Aorta (tissue), 5 donors: ENCODE results near the gene FPGS. TPM values are rescaled to one million over a fixed set of nuclear protein-coding genes. Genes with fewer than 3 reads are reported as not detected.
"Not testable (repeated sequence)": the region's sequence is repeated elsewhere in the genome, so short reads cannot be mapped to it uniquely, and the experiment has no call there.

Experiments
- ATAC-seq: fragments of 200-7000 bp; cut with Tn5 transposase; one replicate; pipeline ENCODE4 v1.9.1; 2022; ENCODE audit warnings: moderate library complexity; ENCODE audit not compliant: low FRiP score
- DNase-seq, 2 donors: peaks; one replicate each; pipeline ENCODE4 v3.0.0-alpha.2; 2020
- H3K27ac ChIP-seq, 2 donors: one replicate each; pipeline ENCODE4 v1.5.1; 2013; ENCODE audit warnings: low read length in 2 of 2, mild to moderate bottlenecking in 2 of 2, moderate library complexity in 2 of 2, control low read depth in 1 of 2, inconsistent platforms in 1 of 2, low read depth in 1 of 2
- H3K27me3 ChIP-seq, 2 donors: one replicate each; pipeline ENCODE4 v1.6.1; 2013; ENCODE audit warnings: control low read depth in 1 of 2, low read length in 1 of 2, mild to moderate bottlenecking in 1 of 2, moderate library complexity in 1 of 2; ENCODE audit not compliant: insufficient read depth in 2 of 2, control insufficient read depth in 1 of 2
- H3K36me3 ChIP-seq, 2 donors: one replicate each; pipeline ENCODE4 v1.6.1; 2013; ENCODE audit warnings: control low read depth in 1 of 2, low read length in 1 of 2, mild to moderate bottlenecking in 1 of 2; ENCODE audit not compliant: insufficient read depth in 2 of 2, control insufficient read depth in 1 of 2
- H3K4me1 ChIP-seq, 2 donors: one replicate each; pipeline ENCODE4 v1.6.1; 2013; ENCODE audit warnings: low read length in 2 of 2, control low read depth in 1 of 2, mild to moderate bottlenecking in 1 of 2, moderate library complexity in 1 of 2; ENCODE audit not compliant: insufficient read depth in 2 of 2, control insufficient read depth in 1 of 2
- H3K4me3 ChIP-seq, 2 donors: one replicate each; pipeline ENCODE4 v1.5.1; 2013; ENCODE audit warnings: low read length in 2 of 2, control low read depth in 1 of 2, mild to moderate bottlenecking in 1 of 2
- H3K9me3 ChIP-seq: one replicate; pipeline ENCODE4 v1.6.1; 2013; ENCODE audit warnings: mild to moderate bottlenecking, low read length; ENCODE audit not compliant: control insufficient read depth
- WGBS, 2 donors: extraction: QIAGEN DNeasy Blood & Tissue Kit; methylation state at CpG; one replicate each; pipeline ENCODE4 v1.1.7; 2013; 5-methylcytosine and 5-hydroxymethylcytosine counted together
- intact Hi-C, 2 donors: fragments of 100-400 bp; cut with DNase I; formaldehyde crosslinking; loops; one replicate each; pipeline versions ENCODE4 v1.14.2 to v1.15.0; 2022
- polyA plus RNA-seq, 2 donors: library from polyadenylated mRNA; stranded (reverse); fragments of 200-250 nt; gene quantifications; one replicate each; pipeline ENCODE4 v1.2.3, GENCODE V29; 2013
- total RNA-seq, 2 donors: library from RNA; stranded (reverse); fragmentation: NEBNext Ultra II Directional; extraction: Animal tissue kit (Norgen Biotek cat#: 25700); gene quantifications; one replicate each; pipeline ENCODE4 v1.2.1, GENCODE V29; 2021
- donor health status: healthy with polysubstance abuse.
- donor health status: Bipolar disorder and iron deficiency.
- donor health status: DM: no; HTN: no; CAD: no.
- donor health status: DM: no; HTN: no; CAD: no.
- donor health status: DM: yes; HTN: yes; CAD: no.

Gene FPGS
- total and polyA plus RNA-seq, 4 donors = 15.2 to 116 (median 69.8) TPM

- WGBS, 2 donors = 1 to 3% methylated on average over 16 to 17 of the region's 17 CpGs
- H3K36me3 ChIP-seq = no peaks in the 10 kb centered on the region
- intact Hi-C loops = no loop called here
- peak; percentile 90 to 92 for DNase-seq
- H3K4me3 ChIP-seq = no peak overlapping the region
- peaks cover 0 to 3% of the 10 kb centered on the region in 2 donors for H3K4me1 ChIP-seq
- H3K9me3 ChIP-seq = no peaks in the 10 kb centered on the region
- peak; percentile 38 for ATAC-seq
- H3K27me3 ChIP-seq = no peaks in the 10 kb centered on the region
- H3K27ac ChIP-seq = peak overlapping the region; percentile 57 to 96
Observed at GRCh38 chr9:127835991-127836516, 33.4 kb downstream of the FPGS start.

GRCh38 chr9:127836561-127836960 lies 33.9 kb downstream of the FPGS start:
- H3K36me3 ChIP-seq, DNase-seq, intact Hi-C loops, ATAC-seq, H3K27me3 ChIP-seq, H3K9me3 ChIP-seq, H3K4me1 ChIP-seq, H3K4me3 ChIP-seq: not testable (repeated sequence)
- 12 to 17% methylated on average over 3 of the region's 3 CpGs for WGBS, 2 donors
- peak overlapping the region; percentile 57 to 96 for H3K27ac ChIP-seq

GRCh38 chr9:127837346-127837745 lies 34.7 kb downstream of the FPGS start:
- intact Hi-C loops = no loop called here
- no peak for DNase-seq
- ATAC-seq = no peak
- Histone ChIP-seq H3K27me3 (no peaks in the 10 kb centered on the region), H3K9me3 (no peaks in the 10 kb centered on the region), H3K4me3 (no peak overlapping the region), H3K27ac (peak overlapping the region in 1 of 2 donors; percentile 96), H3K36me3 (no peaks in the 10 kb centered on the region), H3K4me1 (peaks cover 0 to 3% of the 10 kb centered on the region in 2 donors)
- 37 to 43% methylated on average over 4 of the region's 4 CpGs for WGBS, 2 donors

- intact Hi-C loops = no loop called here
- DNase-seq (peak; percentile 97 to 98), ATAC-seq (peak; percentile 88)
- WGBS, 2 donors = 24 to 26% methylated on average over 18 of the region's 18 CpGs
- Histone ChIP-seq H3K4me1 (peaks cover 0 to 3% of the 10 kb centered on the region in 2 donors), H3K36me3 (no peaks in the 10 kb centered on the region), H3K9me3 (no peaks in the 10 kb centered on the region), H3K4me3 (no peak overlapping the region), H3K27me3 (no peaks in the 10 kb centered on the region), H3K27ac (peak overlapping the region; percentile 20 to 93)
Observed at GRCh38 chr9:127838375-127839078, 35.8 kb downstream of the FPGS start.

GRCh38 chr9:127841087-127841835 lies 38.6 kb downstream of the FPGS start:
- H3K27me3 ChIP-seq = no peaks in the 10 kb centered on the region
- no peak for DNase-seq

GRCh38 chr9:127844821-127845359 lies 42.2 kb downstream of the FPGS start:
- no peak overlapping the region for H3K4me3 ChIP-seq
- H3K4me1 ChIP-seq = peaks cover 0 to 5% of the 10 kb centered on the region in 2 donors
- peak overlapping the region; percentile 74 to 96 for H3K27ac ChIP-seq
- ATAC-seq (no peak), DNase-seq (peak in 1 of 2 donors; percentile 74)
- WGBS, 2 donors = 13 to 20% methylated on average over 16 of the region's 16 CpGs
- H3K9me3 ChIP-seq = no peaks in the 10 kb centered on the region
- H3K27me3 ChIP-seq = no peaks in the 10 kb centered on the region
- no peaks in the 10 kb centered on the region for H3K36me3 ChIP-seq
- intact Hi-C loops = no loop called here

More at GRCh38 chr9:127841087-127841835, 38.6 kb downstream of the FPGS start:
- Histone ChIP-seq H3K9me3 (no peaks in the 10 kb centered on the region), H3K27ac (peak overlapping the region in 1 of 2 donors; percentile 20), H3K4me3 (no peak overlapping the region), H3K36me3 (no peaks in the 10 kb centered on the region), H3K4me1 (peaks cover 3 to 5% of the 10 kb centered on the region in 2 donors)
- 68 to 73% methylated on average over 15 of the region's 15 CpGs for WGBS, 2 donors
- intact Hi-C loops = no loop called here
- no peak for ATAC-seq

- H3K4me1 ChIP-seq, intact Hi-C loops, DNase-seq, H3K9me3 ChIP-seq, ATAC-seq, H3K27me3 ChIP-seq, H3K36me3 ChIP-seq, H3K4me3 ChIP-seq: not testable (repeated sequence)
- 96 to 98% methylated on average over 4 of the region's 4 CpGs for WGBS, 2 donors
- H3K27ac ChIP-seq = peak overlapping the region; percentile 74 to 96
Observed at GRCh38 chr9:127845619-127846018, 42.9 kb downstream of the FPGS start.

GRCh38 chr9:127846443-127847177 lies 43.9 kb downstream of the FPGS start:
- no peaks in the 10 kb centered on the region for H3K27me3 ChIP-seq
- 3 to 7% methylated on average over 18 of the region's 18 CpGs for WGBS, 2 donors
- intact Hi-C loops = no loop called here
- no peaks in the 10 kb centered on the region for H3K36me3 ChIP-seq
- peak; percentile 83 for ATAC-seq
- no peaks in the 10 kb centered on the region for H3K9me3 ChIP-seq
- DNase-seq = peak; percentile 88 to 89
- H3K4me3 ChIP-seq = no peak overlapping the region
- peaks cover 0 to 5% of the 10 kb centered on the region in 2 donors for H3K4me1 ChIP-seq
- peak overlapping the region; percentile 47 to 96 for H3K27ac ChIP-seq
